Endodermal cell (in vitro differentiated cells): Measurements from ENCODE around the gene TSSK1B. TPM values are rescaled to one million over a fixed set of nuclear protein-coding genes. Genes with fewer than 3 reads are reported as not detected.

Source experiments
- DNase-seq: peaks from one replicate; pipeline ENCODE4 v3.0.0-alpha.2; 2017
- H3K27ac ChIP-seq: 2 replicates; pipeline ENCODE4 v1.5.1; 2013; ENCODE audit warnings: mild to moderate bottlenecking, low read depth, low read length, moderate library complexity
- H3K27me3 ChIP-seq: 2 replicates; pipeline ENCODE4 v1.6.1; 2013; ENCODE audit warnings: mild to moderate bottlenecking, low read length, moderate library complexity; ENCODE audit not compliant: insufficient read depth, control insufficient read depth, poor library complexity, severe bottlenecking
- H3K36me3 ChIP-seq: 2 replicates; pipeline ENCODE4 v1.7.0; 2013; ENCODE audit warnings: mild to moderate bottlenecking, low read length, moderate library complexity; ENCODE audit not compliant: control insufficient read depth, insufficient read depth
- H3K4me1 ChIP-seq: one replicate; pipeline ENCODE4 v1.7.0; 2013; ENCODE audit warnings: low read length; ENCODE audit not compliant: control insufficient read depth, insufficient read depth
- H3K4me3 ChIP-seq: 2 replicates; pipeline ENCODE4 v1.5.1; 2013; ENCODE audit warnings: mild to moderate bottlenecking, low read length, moderate library complexity
- H3K9ac ChIP-seq: 2 replicates; pipeline ENCODE4 v1.6.1; 2013; ENCODE audit warnings: mild to moderate bottlenecking, low read length, moderate library complexity; ENCODE audit not compliant: poor library complexity, severe bottlenecking; ENCODE audit errors: extremely low read depth
- H3K9me3 ChIP-seq: 2 replicates; pipeline ENCODE4 v1.6.1; 2013; ENCODE audit warnings: mild to moderate bottlenecking, low read length, moderate library complexity; ENCODE audit not compliant: control insufficient read depth
- H3K27ac Mint-ChIP-seq: 2 replicates; pipeline ENCODE4 v1.8.0; 2020; ENCODE audit warnings: mixed read lengths
- H3K27me3 Mint-ChIP-seq: 2 replicates; pipeline ENCODE4 v1.8.0; 2021; ENCODE audit warnings: mild to moderate bottlenecking, mixed read lengths; ENCODE audit not compliant: insufficient read depth
- H3K36me3 Mint-ChIP-seq: 2 replicates; pipeline ENCODE4 v1.8.0; 2020; ENCODE audit warnings: low read depth, mixed read lengths
- H3K4me1 Mint-ChIP-seq: 2 replicates; pipeline ENCODE4 v1.8.0; 2020; ENCODE audit warnings: mixed read lengths
- H3K4me3 Mint-ChIP-seq: 2 replicates; pipeline ENCODE4 v1.8.0; 2020; ENCODE audit warnings: mild to moderate bottlenecking, moderate library complexity, mixed read lengths
- H3K9me3 Mint-ChIP-seq: 2 replicates; pipeline ENCODE4 v1.8.0; 2020; ENCODE audit warnings: mild to moderate bottlenecking, mixed read lengths
- CTCF ChIP-seq: fragments of 200-600 bp; sonication (generic); conservative IDR thresholded peaks from 2 replicates; pipeline ENCODE4 v1.5.0; 2021; ENCODE audit warnings: antibody characterized with exemption, mild to moderate bottlenecking
- WGBS, 2 experiments: methylation state at CpG; one replicate each; pipeline versions ENCODE4 v1.1.5 to v1.1.7; 2013; ENCODE audit warnings: missing lambda C conversion rate in 2 of 2, mixed read lengths in 1 of 2; ENCODE audit not compliant: insufficient coverage in 1 of 2, insufficient read length in 1 of 2; 5-methylcytosine and 5-hydroxymethylcytosine counted together
- total RNA-seq, 2 donors: library from RNA; stranded (reverse); fragmentation: NEBNext Ultra II Directional in 1 of 2; extraction: Animal tissue kit (Norgen Biotek cat#: 25700) in 1 of 2; gene quantifications; 2 replicates in 1 of 2; 3 replicates in 1 of 2; pipeline ENCODE4 v1.2.1, GENCODE V29; 2021

Gene TSSK1B
- total RNA-seq, 2 donors from 2014 or later, result 0.11 TPM; not detected in 1

DNA sequence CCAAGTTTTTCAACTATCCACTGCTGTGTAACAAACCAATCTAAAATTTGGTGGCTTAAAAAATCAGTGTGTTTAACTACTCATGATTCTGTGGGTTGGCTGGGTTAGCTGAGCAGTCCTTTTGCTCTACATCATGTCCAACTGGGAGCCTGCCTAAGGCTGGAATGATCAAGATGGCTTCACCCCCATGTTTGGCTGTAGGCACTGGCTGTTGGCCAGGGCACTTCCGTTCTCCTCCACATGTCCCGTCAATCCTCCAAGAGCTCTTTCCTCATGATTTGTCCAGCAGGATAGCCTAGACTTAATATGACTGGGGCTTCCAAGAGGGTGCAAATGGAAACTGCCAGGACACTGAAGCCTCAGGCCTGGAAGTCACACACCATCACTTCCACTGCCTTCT lies 17.0 kb upstream of the TSSK1B start:
- TF ChIP-seq CTCF, result no peak
- H3K4me3 Mint-ChIP-seq, result no peak overlapping the region
- Histone ChIP-seq H3K27ac (no peak overlapping the region), H3K4me3 (no peak overlapping the region), H3K9ac (no peak overlapping the region), H3K4me1 (no peaks in the 10 kb centered on the region), H3K27me3 (no peaks in the 10 kb centered on the region), H3K9me3 (no peaks in the 10 kb centered on the region), H3K36me3 (no peaks in the 10 kb centered on the region)
- no peak overlapping the region for H3K27ac Mint-ChIP-seq
- peaks cover 1% of the 10 kb centered on the region for H3K9me3 Mint-ChIP-seq
- peaks cover 2% of the 10 kb centered on the region for H3K27me3 Mint-ChIP-seq
- peaks cover 5% of the 10 kb centered on the region for H3K4me1 Mint-ChIP-seq
- no peaks in the 10 kb centered on the region for H3K36me3 Mint-ChIP-seq
- 92% methylated on average over 2 of the region's 2 CpGs; no CpG with 5 or more reads in 1 of the 2 experiments for WGBS, 2 experiments
- no peak for DNase-seq

DNA sequence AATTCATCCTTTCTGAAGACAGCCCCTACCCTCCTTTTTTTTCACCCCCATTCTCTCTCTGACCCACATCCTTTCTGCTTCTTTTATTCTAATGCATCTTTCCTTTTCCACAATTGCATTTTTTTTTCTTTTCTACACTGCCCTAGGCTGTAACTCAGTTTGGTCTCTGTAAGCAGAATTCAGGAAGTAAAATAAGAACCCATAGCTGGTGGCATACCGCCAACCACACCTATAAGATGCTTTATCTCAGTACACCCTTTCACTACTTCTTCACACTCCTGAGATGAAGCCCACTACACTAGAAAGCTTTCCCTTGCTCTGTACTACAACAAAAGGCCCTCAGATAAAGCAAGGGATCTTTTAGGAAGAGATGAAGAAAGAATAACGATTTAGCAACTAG lies 16.1 kb upstream of the TSSK1B start:
- Histone ChIP-seq H3K4me1 (no peaks in the 10 kb centered on the region), H3K4me3 (no peak overlapping the region), H3K27ac (no peak overlapping the region), H3K9me3 (peaks cover under 1% of the 10 kb centered on the region), H3K9ac (no peak overlapping the region), H3K36me3 (no peaks in the 10 kb centered on the region), H3K27me3 (no peaks in the 10 kb centered on the region)
- no peak for DNase-seq
- 0 to 50% methylated on average over 1 to 2 of the region's 2 CpGs for WGBS, 2 experiments
- Mint-ChIP-seq H3K9me3 (no peaks in the 10 kb centered on the region), H3K4me1 (peaks cover 5% of the 10 kb centered on the region), H3K36me3 (no peaks in the 10 kb centered on the region), H3K27me3 (peaks cover 2% of the 10 kb centered on the region), H3K4me3 (no peak overlapping the region), H3K27ac (no peak overlapping the region)
- no peak for TF ChIP-seq CTCF

GRCh38 chr5:113450462-113450861 lies 15.7 kb upstream of the TSSK1B start:
- 91 to 100% methylated on average over 2 of the region's 2 CpGs for WGBS, 2 experiments
- Mint-ChIP-seq H3K27ac (no peak overlapping the region), H3K27me3 (peaks cover 2% of the 10 kb centered on the region), H3K4me3 (no peak overlapping the region), H3K4me1 (peaks cover 5% of the 10 kb centered on the region), H3K36me3 (no peaks in the 10 kb centered on the region), H3K9me3 (peaks cover 3% of the 10 kb centered on the region)
- Histone ChIP-seq H3K36me3 (no peaks in the 10 kb centered on the region), H3K4me1 (no peaks in the 10 kb centered on the region), H3K4me3 (no peak overlapping the region), H3K9me3 (peaks cover 5% of the 10 kb centered on the region), H3K27me3 (no peaks in the 10 kb centered on the region), H3K9ac (no peak overlapping the region), H3K27ac (no peak overlapping the region)
- DNase-seq, result no peak
- no peak for TF ChIP-seq CTCF
